HG03457 (cell line): ENCODE measurements around the gene VPS37B.
"Not testable (repeated sequence)": the region's sequence is repeated elsewhere in the genome, so short reads cannot be mapped to it uniquely, and the experiment has no call there.

Source experiments
- ATAC-seq: cut with Tn5 transposase; IDR thresholded peaks from one replicate; pipeline ENCODE4 v1.9.1; 2021; ENCODE audit warnings: moderate number of reproducible peaks; ENCODE audit not compliant: unreplicated experiment

The VPS37B gene

GRCh38 chr12:122884860-122885259 is 11.1 kb downstream of the VPS37B start:
- ATAC-seq = no peak

DNA sequence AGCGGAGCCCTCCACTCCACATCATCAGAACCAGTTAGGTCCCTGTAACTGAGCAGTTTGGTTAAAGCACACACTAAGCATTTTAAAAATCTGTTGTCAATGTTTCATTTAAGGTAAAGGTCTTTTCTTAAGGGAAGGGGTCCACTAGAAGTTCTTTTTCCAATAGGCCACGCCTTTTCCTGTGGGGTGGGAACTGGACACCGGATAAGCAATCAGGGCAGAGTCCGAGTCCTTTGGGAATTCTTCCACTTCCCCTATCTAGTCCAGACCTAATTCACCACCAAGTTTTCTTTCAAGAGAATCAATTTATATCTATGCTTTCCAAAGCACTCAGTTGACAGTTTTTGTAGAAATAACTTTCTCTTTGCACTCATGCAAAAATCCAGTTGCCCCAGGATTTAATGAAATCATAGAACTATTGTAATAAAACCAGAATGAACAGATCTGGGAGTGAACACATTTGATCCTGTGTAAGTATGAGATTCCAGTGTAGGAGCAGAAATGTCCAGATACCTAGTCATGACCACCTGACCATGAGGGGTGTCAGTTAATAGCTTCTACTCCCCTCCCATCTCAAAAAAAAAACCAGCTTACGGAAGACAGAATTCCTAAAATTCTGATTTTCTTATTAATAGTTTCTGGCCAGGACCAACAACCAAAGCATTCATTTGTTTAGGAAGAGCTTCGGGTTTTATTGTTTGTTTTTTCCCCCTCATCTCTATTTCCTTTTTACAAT is 11.7 kb downstream of the VPS37B start:
- ATAC-seq = no peak

GRCh38 chr12:122882908-122883558 is 12.9 kb downstream of the VPS37B start:
- no peak for ATAC-seq

DNA sequence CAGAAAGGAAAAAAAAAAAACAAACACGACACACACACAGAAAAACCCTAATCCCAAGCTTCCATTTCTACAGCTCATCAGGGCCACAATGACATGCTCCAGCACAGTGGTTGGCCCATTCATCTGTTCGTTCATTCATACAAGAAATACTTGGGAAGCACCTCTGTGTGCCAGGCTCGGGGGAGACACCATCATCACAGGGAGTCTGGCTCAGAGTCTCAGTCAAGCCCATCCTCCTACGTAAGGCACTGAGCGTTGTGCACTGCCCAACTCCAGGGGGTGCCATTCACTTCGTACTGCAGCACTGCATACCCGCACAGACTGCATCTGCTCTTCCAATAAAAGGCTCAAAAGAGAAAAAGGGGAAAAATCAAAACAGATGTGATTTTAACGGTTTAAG is 15.3 kb downstream of the VPS37B start:
- ATAC-seq = no peak

DNA sequence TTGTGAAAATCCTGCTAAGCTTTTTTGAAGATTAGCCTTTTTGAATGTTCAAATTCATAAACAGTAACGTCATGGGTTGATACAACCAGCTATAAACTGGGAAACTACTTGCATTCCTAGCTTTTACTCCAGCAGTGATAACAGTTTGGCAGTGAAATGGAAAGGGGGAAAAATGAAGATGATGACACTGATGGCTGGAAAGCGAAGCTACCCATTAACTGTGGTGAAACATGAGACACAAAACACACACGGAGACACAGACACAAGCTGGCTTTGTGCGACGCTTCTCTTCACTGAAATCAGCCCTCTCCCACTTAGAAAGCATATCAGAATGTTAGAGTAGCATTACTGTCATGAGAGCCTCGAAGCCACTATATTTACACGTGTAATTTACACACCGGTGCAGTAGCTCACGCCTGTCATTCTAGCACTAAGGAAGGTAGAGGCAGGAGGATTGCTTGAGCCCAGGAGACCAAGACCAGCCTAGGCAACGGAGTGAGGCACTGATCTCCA is 15.7 kb downstream of the VPS37B start:
- no peak for ATAC-seq

- ATAC-seq = no peak
Observed at GRCh38 chr12:122878780-122879612, 16.9 kb downstream of the VPS37B start.

DNA sequence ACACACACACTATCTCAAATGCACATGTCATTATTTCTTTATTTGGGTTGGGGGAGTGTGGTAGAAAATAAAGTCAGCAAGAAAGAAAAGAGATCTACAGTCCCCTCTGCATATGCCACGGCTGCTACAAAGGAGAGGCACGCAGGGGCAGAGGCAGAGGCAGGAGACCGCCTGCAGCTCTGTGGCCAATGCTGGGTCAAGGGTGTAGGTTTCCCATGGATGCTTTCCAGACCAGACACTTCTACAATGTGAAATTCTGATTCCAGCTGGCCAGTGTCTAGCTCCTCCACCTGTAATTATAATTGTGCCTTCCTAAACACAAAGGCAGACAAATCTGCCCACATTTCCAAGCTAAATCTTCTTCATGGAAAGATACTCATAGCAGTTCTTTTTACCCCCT is 19.2 kb downstream of the VPS37B start:
- ATAC-seq = no peak

GRCh38 chr12:122876281-122876680 is 19.6 kb downstream of the VPS37B start:
- ATAC-seq = not testable (repeated sequence)

DNA sequence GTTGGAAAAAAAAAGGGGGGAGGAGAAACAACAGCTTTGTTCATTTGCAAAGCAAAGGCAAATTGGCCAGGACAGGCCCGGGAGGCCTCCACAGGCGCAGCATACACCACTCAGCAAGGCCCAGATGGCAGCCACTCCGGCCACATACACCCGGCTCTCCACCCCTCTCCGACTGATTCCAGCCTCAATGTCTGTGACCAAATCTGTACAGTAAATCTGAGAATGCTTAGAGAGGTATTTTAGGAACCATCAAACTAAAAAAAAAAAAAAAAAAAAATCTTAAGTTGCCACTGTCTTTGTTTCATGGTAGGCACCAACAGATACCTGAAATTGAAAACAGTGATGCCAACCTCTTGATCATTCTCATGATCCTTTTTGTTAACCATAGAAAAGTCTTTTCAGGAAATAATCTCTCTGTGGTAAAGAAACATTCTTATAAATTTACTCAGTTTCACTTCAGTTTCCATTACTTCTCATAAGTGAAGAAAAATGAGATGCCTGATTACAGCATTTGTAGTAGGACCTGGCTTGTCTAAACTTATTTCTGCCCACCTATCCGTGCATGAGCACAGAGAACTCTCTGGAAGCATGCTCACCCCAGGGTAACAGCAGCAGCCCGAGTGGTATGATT is 20.2 kb downstream of the VPS37B start:
- peak; percentile 44 for ATAC-seq

DNA sequence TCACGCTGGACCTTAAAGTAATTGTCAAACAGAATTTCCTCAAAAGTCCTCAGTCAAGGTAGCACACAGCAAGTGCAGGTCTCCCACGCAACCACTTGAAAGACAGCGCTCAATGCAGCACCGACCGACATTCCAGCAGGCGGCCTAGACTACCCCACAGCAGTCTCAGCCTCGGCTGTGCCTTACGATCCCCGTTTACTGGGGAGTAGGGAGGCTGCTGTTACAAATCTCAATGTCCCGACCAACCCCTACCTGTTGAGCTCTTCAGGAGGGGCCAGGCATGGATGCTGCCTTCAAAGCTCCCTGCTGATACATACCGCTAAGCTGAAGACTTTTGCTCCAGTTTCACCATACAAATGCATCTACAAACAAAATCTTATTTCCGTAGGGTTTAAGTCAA is 21.8 kb downstream of the VPS37B start:
- ATAC-seq = no peak

DNA sequence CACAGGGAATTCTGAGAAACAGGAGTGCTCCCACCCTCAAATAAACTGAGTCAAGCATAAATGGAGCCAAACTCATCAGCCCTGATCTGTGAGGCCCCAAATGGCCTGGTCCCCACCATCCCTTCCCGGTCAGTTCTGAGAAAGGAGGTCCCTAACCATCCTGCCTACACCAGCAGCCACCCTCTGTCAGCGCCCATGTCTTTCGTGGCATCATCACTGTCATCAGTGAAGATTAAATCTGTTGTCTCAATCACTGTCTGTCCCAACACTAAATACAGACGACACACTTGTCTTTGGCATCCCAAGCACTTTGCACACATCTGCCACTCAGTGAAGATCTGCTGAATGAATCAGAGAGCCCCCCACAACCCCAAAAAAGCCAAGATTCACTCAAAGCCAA is 22.4 kb downstream of the VPS37B start:
- ATAC-seq = no peak

- ATAC-seq = no peak
Observed at GRCh38 chr12:122872815-122873361, 23.0 kb downstream of the VPS37B start.

DNA sequence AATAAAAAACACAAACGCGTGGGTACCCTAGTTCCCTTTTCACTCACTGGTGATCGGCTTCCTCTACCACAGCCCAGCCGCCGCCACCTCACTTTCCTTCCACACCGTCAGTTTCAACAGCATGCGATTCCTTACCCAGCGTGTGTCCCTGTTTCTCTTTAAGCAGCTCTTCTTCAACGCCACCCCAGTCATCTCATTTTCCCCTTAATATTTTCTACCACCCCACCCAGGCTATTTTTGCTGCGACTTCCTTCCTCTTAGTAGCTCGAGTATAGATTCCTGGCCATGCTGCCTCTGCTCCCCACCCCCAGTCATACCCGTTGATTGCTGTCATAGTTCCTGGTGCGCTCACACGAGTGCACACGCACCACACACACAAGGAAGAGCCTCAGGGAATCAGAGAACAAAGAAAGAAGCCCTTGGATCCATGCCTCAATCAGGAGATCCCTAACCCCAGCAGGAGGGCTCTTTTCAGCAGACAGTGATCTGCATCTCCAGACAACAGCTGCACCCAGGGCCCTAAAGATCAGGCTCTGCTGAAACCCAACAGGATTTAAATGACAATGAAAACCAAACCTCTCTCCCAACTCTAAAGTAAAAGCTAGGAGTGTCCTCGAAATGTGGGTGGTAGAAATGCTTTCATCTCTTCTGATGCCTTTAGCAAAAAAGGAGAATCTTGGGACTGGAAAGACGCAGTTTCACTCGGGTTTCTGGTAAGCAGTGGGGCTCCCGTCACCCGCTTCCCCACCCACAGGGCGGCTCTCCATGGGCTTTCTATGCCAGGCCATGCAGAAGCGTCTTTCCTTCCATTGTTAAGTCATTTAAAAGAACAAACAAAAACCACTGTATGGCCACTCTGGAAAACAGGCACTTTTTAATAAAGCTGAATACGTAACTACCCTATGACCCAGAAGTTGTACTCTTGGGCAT is 23.8 kb downstream of the VPS37B start:
- ATAC-seq = no peak

DNA sequence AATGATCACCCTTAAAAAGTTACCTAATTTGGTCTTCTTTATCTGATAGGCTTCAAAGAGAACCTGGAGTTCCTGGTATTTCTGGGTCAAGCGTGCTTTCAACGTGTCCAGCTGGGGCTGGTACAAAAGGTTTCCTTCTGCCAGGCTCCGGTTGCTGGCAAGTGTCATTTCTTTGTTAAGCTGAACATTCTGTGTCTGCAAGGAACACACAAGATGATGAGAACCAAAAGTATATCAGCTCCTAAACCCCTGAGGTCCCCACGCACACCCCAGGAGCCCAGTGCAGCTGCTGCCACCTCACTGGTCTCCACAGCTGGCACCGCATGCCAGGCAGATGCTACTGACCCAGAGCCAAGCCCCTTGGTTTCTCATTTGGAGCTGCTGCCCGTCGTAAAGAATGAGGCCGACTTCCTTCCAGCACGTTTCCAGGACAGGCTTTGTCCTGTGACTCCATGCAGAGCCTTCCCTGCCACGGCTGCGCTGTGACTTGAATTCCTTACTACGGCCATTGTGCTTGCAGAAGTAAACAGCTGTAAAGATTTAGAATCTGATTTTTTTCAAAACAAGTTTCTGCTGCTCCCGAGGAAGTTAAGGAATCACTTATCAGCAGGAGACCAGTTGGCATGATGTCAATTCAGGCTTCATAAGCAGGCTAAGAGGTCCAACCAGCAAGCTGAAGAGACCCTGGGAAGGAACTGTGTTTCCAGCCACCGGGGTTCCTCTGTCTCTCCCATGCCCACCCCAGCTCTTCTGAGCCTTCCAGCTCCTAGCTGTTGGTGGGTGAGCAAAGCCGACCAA is 24.9 kb downstream of the VPS37B start:
- ATAC-seq = no peak

- no peak for ATAC-seq
Observed at GRCh38 chr12:122870163-122870842, 25.6 kb downstream of the VPS37B start.

- ATAC-seq = no peak
Observed at GRCh38 chr12:122869207-122869973, 26.5 kb downstream of the VPS37B start.

- no peak for ATAC-seq
Observed at GRCh38 chr12:122868471-122869177, 27.3 kb downstream of the VPS37B start.
